Smooth muscle cell (in vitro differentiated cells): ENCODE results near the gene DPP6. TPM values are rescaled to one million over a fixed set of nuclear protein-coding genes. Genes with fewer than 3 reads are reported as not detected.
A peak's percentile ranks its signal among the peaks of the same experiment; 100 is the strongest.

Experiments used
- DNase-seq: peaks from one replicate; lab custom pipeline; 2025; ENCODE audit not compliant: unreplicated experiment; lab: John Stamatoyannopoulos, UW
- H2AFZ ChIP-seq: fragments of 200-600 bp; sonication (generic); 2 replicates; pipeline ENCODE4 v1.6.0; 2016; ENCODE audit warnings: antibody characterized with exemption, low read depth, mild to moderate bottlenecking
- H3F3A ChIP-seq: fragments of 200-600 bp; sonication (generic); 2 replicates; pipeline ENCODE4 v1.6.0; 2017; ENCODE audit warnings: antibody characterized with exemption, low read depth
- H3K27ac ChIP-seq: fragments of 200-600 bp; sonication (generic); 2 replicates; pipeline ENCODE4 v1.5.1; 2016; ENCODE audit warnings: low read depth, mild to moderate bottlenecking
- H3K27me3 ChIP-seq: fragments of 200-600 bp; sonication (generic); 2 replicates; pipeline ENCODE4 v1.6.1; 2016; ENCODE audit warnings: low read depth, mild to moderate bottlenecking
- H3K36me3 ChIP-seq: fragments of 200-600 bp; sonication (generic); 2 replicates; pipeline ENCODE4 v1.5.1; 2016; ENCODE audit warnings: low read depth
- H3K4me1 ChIP-seq: fragments of 200-600 bp; sonication (generic); 2 replicates; pipeline ENCODE4 v1.5.1; 2016; ENCODE audit warnings: low read depth
- H3K4me2 ChIP-seq: fragments of 200-600 bp; sonication (generic); 2 replicates; pipeline ENCODE4 v1.6.0; 2016; ENCODE audit warnings: mild to moderate bottlenecking
- H3K4me3 ChIP-seq: fragments of 200-600 bp; sonication (generic); 2 replicates; pipeline ENCODE4 v1.5.1; 2016; ENCODE audit warnings: mild to moderate bottlenecking
- H3K79me2 ChIP-seq: fragments of 200-600 bp; sonication (generic); 2 replicates; pipeline ENCODE4 v1.6.0; 2016; ENCODE audit warnings: low read depth, mild to moderate bottlenecking
- H3K9ac ChIP-seq: fragments of 200-600 bp; sonication (generic); 2 replicates; pipeline ENCODE4 v1.6.0; 2016; ENCODE audit warnings: low read depth
- H3K9me3 ChIP-seq: fragments of 200-600 bp; sonication (generic); replicated peaks from 2 replicates; pipeline ENCODE4 v1.5.1; 2016; ENCODE audit warnings: low read depth
- H4K20me1 ChIP-seq: fragments of 200-600 bp; sonication (generic); 2 replicates; pipeline ENCODE4 v1.6.0; 2016; ENCODE audit warnings: low read depth
- WGBS: methylation state at CpG from one replicate; pipeline ENCODE4 v1.1.7; 2016; ENCODE audit warnings: low lambda C conversion rate; 5-methylcytosine and 5-hydroxymethylcytosine counted together
- polyA plus RNA-seq: library from polyadenylated mRNA; unstranded; fragments of >200 nt; fragmentation: Nextera tagmentation; extraction: Ambion mirVana; gene quantifications from 2 replicates; pipeline ENCODE4 v1.2.1, GENCODE V29; 2016
- total RNA-seq: library from RNA; depleted of rRNA; stranded (reverse); fragments of >200 nt; gene quantifications from 2 replicates; pipeline ENCODE4 v1.2.3, GENCODE V29; 2014
- TF ChIP-seq, protein P1 (sequence below): fragments of 200-600 bp; sonication (generic); IDR thresholded peaks from 2 replicates; pipeline ENCODE4 v1.5.1; 2017; ENCODE audit warnings: borderline replicate concordance, mild to moderate bottlenecking, antibody characterized with exemption; ENCODE audit not compliant: insufficient read depth, poor library complexity, severe bottlenecking

The DPP6 gene
- total and polyA plus RNA-seq, 2 experiments from 2014 or later: 0.72 TPM; not detected in 1

DNA sequence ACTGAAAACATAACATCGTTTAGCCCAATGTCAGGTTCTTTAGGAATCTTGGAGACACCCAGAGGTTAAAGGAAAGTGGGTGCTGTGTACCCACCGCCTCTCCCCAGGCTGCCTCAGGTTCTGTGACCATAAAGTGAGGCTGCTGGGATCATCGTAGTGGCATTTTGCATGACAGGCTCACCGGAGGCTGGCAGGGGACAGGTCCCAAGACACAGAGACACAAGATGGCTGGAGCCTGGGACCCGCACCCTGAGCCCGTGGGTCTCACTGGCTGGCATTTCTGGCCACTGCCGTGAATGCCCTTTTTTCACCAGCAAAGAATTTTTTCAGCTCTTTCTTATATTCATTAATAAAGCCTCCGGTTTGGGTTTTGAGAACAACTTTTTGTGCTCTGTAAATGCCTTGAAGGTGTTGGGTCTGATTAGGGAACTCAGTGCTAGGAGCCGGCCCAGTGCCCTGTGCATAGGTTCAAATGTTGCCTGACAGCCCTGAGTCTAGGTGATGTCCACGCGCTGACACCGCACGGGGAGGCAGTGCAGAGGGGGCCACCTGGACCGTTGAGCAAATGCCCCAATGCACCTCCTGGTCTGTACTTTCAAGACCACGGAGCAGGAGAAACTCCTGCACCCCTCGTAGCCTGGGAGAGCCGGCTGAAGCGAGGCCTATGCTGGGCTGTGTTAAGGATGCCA is 820.8 kb downstream of the DPP6 start:
- H3K4me3 ChIP-seq: no peak overlapping the region
- H2AFZ ChIP-seq: no peak overlapping the region
- no peak overlapping the region for H3K27ac ChIP-seq
- no peak for DNase-seq
- no peaks in the 10 kb centered on the region for H4K20me1 ChIP-seq
- TF ChIP-seq, protein P1, sequence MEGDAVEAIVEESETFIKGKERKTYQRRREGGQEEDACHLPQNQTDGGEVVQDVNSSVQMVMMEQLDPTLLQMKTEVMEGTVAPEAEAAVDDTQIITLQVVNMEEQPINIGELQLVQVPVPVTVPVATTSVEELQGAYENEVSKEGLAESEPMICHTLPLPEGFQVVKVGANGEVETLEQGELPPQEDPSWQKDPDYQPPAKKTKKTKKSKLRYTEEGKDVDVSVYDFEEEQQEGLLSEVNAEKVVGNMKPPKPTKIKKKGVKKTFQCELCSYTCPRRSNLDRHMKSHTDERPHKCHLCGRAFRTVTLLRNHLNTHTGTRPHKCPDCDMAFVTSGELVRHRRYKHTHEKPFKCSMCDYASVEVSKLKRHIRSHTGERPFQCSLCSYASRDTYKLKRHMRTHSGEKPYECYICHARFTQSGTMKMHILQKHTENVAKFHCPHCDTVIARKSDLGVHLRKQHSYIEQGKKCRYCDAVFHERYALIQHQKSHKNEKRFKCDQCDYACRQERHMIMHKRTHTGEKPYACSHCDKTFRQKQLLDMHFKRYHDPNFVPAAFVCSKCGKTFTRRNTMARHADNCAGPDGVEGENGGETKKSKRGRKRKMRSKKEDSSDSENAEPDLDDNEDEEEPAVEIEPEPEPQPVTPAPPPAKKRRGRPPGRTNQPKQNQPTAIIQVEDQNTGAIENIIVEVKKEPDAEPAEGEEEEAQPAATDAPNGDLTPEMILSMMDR: no peak
- H3K79me2 ChIP-seq: no peaks in the 10 kb centered on the region
- 92% methylated on average over 18 of the region's 18 CpGs for WGBS
- no peak overlapping the region for H3K9ac ChIP-seq
- H3K9me3 ChIP-seq: no peaks in the 10 kb centered on the region
- H3K4me2 ChIP-seq: no peak overlapping the region
- H3K4me1 ChIP-seq: peaks cover 4% of the 10 kb centered on the region
- no peaks in the 10 kb centered on the region for H3F3A ChIP-seq
- no peaks in the 10 kb centered on the region for H3K36me3 ChIP-seq
- H3K27me3 ChIP-seq: peaks cover 5% of the 10 kb centered on the region

DNA sequence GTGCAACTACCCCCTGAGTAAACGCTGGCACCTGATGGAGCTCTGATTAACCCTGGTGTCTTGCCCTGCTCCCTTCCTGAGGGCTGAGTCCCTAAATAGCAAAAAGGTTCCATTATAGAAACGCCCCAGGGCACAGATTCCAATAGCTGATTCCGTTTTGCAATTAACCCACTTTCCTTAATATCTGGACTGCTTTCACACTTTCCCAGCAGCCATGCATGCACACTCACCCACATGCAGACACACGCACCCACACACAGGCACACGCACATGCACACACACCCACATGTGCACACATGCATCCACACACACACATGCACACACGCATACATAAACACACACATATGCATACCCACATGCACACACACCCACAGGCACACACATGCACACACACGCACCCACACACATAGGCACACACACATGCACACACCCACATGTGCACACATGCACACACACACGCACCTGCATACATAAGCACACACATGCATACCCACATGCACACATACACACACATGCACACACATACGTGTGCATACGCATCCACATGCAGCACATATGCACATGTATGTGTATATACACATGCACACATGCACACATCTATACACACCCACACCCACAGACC is 821.4 kb downstream of the DPP6 start:
- Histone ChIP-seq H2AFZ (no peak overlapping the region), H3K36me3 (no peaks in the 10 kb centered on the region), H3F3A (no peaks in the 10 kb centered on the region), H3K4me1 (peaks cover 3% of the 10 kb centered on the region), H3K27me3 (no peaks in the 10 kb centered on the region), H3K4me2 (peak overlapping the region; percentile 55), H4K20me1 (no peaks in the 10 kb centered on the region), H3K4me3 (no peak overlapping the region), H3K27ac (no peak overlapping the region), H3K79me2 (no peaks in the 10 kb centered on the region), H3K9me3 (no peaks in the 10 kb centered on the region), H3K9ac (no peak overlapping the region)
- 97% methylated on average over 10 of the region's 10 CpGs for WGBS
- no peak for DNase-seq
- TF ChIP-seq, protein P1: no peak

DNA sequence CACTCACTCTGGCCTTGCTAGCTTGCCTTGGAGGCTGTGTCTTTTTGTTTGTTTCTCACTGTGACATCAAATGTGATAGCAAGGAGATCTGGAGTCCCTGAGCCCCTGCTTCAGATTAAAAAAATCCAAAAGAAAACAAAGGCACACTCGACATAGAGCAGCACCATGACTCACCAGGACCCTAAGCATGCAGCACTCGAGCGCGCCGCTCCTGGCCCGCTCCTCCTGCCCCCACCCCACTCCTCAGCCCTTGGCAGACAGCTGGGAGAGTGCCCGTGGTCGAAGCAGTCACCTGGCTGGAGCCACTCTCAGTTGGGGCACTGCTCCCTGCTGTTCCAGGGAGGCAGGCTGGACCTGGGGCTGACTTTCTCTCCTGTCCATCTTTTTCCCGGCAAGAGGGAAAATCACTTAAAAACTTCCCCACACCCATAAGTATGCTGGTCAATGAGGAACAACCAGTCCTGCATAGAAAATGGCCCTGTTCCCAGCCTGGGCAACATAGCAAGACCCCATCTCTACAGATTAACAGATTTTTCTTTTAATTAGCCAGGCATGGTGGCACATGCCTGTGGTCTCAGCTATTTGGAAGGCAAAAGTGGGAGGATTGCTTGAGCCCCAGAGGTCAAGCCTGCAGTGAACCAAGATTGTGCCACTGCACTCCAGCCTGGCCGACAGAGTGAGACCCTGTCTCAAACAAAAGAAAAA is 822.4 kb downstream of the DPP6 start:
- 31% methylated on average over 10 of the region's 10 CpGs for WGBS
- Histone ChIP-seq H3K9ac (no peak overlapping the region), H3K79me2 (no peaks in the 10 kb centered on the region), H3K9me3 (no peaks in the 10 kb centered on the region), H3K4me3 (no peak overlapping the region), H2AFZ (peak overlapping the region; percentile 25), H4K20me1 (no peaks in the 10 kb centered on the region), H3K4me1 (no peaks in the 10 kb centered on the region), H3K27ac (no peak overlapping the region), H3K27me3 (no peaks in the 10 kb centered on the region), H3K36me3 (no peaks in the 10 kb centered on the region), H3F3A (no peaks in the 10 kb centered on the region), H3K4me2 (peak overlapping the region; percentile 55)
- TF ChIP-seq, protein P1: no peak
- no peak for DNase-seq
